Measurements from ENCODE around the gene SNRNP70.

The SNRNP70 gene

GRCh38 chr19:49102303-49102702, 17.1 kb downstream of the SNRNP70 start:
- DNase-seq = no peak

- no peak for DNase-seq
Observed at GRCh38 chr19:49103331-49104085, 18.3 kb downstream of the SNRNP70 start.

- DNase-seq = no peak
Observed at GRCh38 chr19:49104229-49104864, 19.1 kb downstream of the SNRNP70 start.

DNA sequence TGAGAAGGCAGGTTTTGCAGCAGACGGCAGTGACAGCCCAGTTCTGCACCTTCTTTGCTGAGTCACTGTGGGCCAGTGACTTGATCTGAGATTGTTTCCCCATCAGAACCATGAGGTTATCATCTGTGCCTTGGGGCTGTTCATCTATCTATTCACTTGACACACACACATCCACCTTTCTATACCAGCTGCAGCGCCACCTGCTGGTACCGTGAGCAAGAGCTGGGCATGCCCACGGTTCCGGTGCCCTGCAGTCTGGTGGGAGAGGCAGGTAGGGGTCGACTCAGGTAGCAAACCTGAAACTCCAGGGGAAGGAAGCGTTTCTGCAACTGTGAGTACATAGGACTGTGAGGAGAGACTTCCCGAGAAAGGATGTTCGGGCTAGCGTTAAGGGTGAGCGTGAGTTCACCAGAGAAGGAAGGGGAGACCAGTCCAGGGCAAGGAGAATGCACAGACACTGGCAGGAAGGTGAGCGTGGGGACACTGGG, 21.4 kb downstream of the SNRNP70 start:
- peak; percentile 40 for DNase-seq

- DNase-seq = no peak
Observed at GRCh38 chr19:49107625-49108459, 22.6 kb downstream of the SNRNP70 start.

DNA sequence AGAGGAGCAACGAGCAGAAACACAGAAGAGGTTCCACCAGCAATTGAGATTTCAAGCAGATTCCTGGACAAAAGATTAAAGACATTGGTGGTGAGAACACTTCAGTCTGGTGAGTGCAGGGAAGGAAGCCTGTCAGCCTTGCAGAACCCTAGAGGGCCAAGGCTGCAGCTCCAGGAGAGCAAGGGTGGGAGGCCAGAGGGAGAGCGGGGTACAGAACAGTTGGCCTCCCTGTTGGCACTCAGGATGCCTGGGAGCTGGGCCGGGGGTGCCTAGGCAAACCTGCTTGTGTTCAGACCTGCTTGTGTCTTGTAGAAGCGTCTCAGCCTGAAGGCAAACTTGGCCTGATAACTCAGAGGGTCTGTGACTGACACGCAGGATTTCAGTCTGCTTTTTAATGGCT, 23.8 kb downstream of the SNRNP70 start:
- no peak for DNase-seq

DNA sequence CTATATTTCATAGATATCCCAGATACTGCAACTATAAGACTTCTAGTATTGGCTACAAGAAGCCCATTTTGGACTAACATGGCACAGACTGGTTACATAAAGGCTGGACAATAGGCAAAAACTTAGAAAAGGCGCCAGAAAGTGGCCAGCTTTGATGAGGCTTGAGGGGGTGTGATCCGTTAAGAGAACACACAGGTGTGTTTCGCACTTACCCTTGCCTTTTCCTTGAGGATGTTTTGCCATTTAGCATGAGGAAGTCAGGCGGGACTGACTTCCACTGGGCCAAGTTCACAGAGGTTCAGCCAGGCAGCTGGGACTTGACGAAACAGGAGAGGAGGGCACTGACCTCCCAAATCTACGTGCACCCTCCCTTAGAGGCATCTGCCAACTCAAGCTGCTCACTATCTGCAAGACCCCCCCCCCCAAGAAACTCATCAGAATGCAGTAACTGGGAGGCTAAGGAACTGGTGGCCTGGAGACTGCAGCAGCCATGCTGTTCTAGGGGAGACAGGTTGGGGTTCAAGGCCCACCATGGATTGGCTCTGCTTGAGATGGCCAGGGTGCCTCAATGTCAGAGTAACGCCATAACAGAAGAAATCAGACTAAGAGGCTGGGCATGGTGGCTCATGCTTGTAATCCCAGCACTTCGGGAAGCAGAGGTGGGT, 24.4 kb downstream of the SNRNP70 start:
- DNase-seq = no peak

DNA sequence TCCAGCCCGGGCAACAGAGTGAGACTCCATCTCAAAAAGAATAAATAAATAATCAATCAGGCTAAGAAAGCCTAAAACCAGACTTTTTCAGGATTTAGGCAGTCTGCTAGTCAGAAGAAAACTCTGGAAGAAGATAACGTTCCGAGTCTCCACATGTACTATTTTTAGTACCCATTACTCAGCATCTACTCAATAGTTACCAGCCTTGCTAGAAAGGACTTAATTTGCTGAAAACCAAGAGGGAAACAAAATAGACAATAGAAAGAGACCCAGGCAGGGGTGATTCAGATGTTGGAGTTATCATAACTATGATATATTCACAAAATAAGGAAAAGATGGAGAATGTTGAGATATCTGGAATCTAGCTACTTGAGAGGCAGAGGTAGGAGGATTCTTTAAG, 25.3 kb downstream of the SNRNP70 start:
- no peak for DNase-seq

DNA sequence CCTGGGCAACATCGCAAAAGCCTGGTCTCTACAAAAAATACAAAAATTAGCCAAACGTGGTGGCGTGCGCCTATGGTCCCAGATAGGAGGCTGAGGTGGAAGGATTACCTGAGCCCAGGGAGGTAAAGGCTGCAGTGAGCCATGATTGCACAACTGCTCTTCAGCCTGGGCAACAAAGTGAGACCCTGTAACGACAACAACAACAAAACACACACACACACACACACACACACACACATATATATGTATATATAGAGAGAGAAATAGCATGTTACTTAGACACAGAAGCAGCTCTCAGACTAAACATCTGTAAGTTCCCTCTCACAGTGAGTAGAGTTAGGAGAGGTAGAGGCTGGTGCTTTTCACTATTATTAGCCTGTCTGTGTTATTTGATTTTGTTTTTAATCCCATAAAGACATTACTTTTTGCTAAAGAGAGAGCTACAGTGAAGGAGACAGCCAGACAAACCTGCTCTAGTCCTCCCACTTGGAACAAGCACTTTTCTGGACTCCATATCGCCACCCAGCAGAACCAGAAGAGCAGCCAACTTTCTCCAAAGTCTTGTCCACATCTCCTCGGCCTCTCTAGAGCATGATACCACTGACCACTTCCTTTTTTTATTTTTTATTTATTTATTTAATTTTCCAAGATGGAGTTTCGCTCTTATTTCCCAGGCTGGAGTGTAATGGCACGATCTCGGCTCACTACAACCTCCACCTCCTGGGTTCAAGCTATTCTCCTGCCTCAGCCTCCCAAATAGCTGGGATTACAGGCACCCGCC, 26.2 kb downstream of the SNRNP70 start:
- no peak for DNase-seq

- DNase-seq = peak; percentile 76
Observed at GRCh38 chr19:49113762-49114629, 28.7 kb downstream of the SNRNP70 start, which contains the start of gene LIN7B. Gene LIN7B (plus strand): TSS chr19:49114370. CDS start chr19:49114405, 35 bp downstream.

DNA sequence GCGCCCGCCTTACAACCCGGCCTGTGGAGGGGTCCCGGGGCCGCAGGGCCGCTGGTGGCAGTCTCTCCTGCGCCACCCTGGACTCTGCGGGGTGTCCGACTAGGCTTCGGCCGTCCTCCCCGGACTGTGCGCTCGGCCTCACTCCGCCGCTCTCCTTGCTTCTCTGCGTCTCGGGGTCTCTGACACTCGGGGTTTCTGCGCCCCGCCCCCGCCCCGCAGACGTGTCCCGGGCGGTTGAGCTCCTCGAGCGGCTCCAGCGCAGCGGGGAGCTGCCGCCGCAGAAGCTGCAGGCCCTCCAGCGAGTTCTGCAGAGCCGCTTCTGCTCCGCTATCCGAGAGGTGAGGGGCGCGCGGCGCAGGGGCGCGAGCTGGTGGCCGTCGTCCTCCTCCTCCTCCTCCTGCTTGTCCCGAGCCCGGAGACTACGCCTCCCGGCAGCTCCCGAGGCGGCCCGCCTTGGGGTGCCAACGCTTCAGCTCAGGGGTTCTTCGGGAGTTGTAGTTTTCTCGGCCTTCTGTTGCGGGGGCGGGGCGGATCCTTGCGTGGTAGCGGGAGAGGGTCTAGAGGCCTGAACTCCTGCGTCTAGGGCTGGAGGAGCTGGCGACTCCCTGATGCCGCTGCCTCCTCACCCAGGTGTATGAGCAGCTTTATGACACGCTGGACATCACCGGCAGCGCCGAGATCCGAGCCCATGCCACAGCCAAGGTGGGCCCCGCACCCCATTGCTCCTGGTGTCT, 29.5 kb downstream of the SNRNP70 start:
- peak; percentile 46 for DNase-seq

GRCh38 chr19:49116544-49116943, 31.3 kb downstream of the SNRNP70 start:
- DNase-seq = peak; percentile 36

DNA sequence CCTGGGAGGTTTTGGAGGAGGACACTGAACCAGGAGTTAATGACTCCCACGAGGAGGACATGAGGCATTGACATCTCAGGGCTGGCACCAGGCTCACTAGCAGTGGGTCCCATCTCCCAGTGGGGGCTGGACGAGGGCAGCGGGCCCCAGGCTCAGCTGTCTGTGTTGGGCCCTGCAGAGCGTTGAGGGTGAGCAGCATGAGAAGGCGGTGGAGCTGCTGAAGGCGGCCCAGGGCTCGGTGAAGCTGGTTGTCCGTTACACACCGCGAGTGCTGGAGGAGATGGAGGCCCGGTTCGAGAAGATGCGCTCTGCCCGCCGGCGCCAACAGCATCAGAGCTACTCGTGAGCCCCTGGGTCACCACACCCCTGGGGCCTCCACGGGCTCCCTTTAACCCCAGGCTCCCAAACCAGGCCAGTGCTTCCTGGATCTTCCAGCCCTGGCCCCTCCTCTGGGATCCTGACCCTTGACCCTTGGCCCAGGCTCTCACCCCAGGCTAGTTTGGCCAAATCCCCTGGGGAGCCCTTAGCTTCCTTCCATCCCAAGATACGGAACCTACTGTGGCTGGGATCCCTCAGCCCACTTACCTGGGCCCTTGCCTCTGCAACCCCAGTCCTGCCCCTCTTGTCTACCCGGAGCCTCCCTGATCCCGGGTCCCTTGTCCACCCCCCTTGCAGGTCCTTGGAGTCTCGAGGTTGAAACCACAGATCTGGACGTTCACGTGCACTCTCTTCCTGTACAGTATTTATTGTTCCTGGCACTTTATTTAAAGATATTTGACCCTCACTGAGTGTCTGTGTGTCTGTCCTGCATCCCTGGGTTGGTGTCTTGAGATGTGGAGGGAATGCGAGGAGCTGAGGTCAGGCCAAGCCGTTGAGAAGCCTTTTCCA, 32.7 kb downstream of the SNRNP70 start:
- no peak for DNase-seq

DNA sequence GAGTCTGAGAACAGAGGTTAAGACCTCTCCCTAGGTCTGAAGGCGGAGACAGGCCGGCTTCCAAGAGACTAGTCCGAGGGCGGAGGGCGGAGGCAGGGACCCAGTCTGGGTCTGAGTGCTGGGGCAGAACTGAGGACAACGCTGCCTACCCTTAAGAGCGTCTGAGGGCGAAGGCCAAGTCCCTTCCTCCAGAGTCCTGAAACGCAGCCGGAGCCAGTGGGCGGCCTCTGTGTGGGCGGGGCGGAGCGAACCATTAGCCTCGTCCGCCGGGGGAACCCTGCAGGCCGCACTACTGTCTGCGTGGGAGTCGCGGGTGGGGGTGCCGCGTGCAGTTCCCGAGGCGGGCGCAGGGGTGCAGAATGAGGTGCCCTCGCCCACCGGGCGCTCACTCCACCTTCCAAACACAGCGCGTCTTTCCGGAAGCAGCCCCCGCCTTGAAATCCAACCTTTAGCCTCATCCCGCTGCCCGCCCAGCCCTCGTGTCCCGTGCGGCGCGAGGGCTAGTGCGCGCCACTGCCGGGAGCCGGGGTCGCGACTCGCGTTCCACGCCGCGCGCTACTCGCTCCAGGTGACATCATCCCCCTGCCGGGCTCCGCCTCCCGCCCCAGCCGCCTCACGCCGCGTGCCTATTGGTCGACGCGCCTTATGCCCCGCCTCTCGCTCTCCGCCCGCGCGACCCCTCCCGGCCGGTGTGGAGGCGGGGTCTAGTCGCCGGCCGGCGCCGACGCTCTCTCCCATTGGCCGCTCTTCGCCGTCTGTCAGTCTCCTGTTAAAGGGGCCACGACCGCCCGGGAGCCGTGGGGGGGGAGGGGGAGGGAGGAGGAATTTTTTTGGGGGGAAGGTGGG, 33.5 kb downstream of the SNRNP70 start, which contains the start of gene C19orf73:
Gene C19orf73 (minus strand): TSS at position 579 of the 846 bp plus-strand sequence. CDS start 121 bp downstream, at position 458.
- DNase-seq = peak; percentile 93

- peak; percentile 29 for DNase-seq
Observed at GRCh38 chr19:49119411-49120324, 34.4 kb downstream of the SNRNP70 start, which contains the start of gene PPFIA3. Gene PPFIA3 (plus strand): TSS chr19:49119544. CDS start chr19:49127874, 8,330 bp downstream.

DNA sequence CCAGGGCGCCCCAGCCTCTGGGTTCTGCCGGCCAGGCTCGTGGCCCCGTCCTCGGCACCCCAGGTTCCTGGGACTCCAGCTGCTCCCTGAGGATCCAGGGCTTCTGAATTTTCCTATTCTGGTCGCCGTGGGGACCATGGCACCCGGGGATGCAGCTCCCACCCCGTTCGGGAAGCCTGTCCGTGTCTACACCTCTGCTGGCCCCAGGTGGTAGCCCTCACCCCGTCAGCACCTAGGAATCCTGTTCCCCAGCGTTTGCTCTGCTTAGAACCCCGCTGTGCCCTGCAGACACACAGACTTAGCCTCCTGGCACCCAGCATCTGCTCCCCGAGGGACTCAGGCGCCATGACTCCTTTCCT, 35.1 kb downstream of the SNRNP70 start:
- no peak for DNase-seq

DNA sequence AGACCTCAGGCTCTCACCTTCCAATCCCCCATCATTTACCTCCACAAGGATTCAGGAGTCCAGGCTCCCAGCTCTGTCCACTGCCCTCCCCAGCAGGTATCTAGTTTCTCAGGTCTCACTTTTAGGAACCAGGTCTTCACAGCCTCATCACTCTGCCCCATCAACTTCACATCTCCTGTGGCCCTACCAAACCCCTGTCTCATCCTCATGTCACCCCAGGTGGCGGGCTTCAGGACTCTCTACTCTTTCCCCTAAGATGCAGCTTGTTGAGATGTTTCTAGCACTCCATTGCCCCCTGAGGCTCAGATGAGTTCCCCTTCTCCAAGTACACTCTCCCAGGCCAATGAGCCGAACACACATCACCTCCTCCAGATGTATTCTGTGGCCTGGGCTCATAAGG, 35.6 kb downstream of the SNRNP70 start:
- no peak for DNase-seq
